Measurements from ENCODE around the gene C11orf68.

DNA sequence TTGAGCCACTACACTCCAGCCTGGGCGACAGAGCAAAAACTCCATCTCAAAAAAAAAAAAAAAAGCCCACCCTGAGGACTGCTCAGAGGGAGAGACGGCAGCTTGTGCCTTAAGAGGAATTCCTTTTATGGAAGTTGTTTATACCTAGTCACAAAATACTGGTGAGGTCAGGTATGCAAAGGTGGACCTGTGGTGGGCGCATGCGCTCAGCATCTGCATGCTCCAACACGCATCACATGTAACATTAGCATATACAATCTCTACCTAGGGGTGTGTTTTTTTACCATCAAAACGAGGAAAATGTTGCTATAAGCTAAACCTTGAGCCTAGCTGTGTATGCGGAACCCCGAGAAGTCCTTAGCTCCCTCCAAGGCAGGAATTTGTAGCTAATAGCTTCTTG lies 35.9 kb upstream of the C11orf68 start:
- TF ChIP-seq, protein P1, sequence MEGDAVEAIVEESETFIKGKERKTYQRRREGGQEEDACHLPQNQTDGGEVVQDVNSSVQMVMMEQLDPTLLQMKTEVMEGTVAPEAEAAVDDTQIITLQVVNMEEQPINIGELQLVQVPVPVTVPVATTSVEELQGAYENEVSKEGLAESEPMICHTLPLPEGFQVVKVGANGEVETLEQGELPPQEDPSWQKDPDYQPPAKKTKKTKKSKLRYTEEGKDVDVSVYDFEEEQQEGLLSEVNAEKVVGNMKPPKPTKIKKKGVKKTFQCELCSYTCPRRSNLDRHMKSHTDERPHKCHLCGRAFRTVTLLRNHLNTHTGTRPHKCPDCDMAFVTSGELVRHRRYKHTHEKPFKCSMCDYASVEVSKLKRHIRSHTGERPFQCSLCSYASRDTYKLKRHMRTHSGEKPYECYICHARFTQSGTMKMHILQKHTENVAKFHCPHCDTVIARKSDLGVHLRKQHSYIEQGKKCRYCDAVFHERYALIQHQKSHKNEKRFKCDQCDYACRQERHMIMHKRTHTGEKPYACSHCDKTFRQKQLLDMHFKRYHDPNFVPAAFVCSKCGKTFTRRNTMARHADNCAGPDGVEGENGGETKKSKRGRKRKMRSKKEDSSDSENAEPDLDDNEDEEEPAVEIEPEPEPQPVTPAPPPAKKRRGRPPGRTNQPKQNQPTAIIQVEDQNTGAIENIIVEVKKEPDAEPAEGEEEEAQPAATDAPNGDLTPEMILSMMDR (IDR thresholded peaks at IDR 0.05) = no peak
- TF ChIP-seq POLR2A (IDR thresholded peaks at IDR 0.05) = no peak

All from thyroid gland (tissue), 4 donors.